ENCODE measurements around the gene ADAMTSL5. TPM values are rescaled to one million over a fixed set of nuclear protein-coding genes. Genes with fewer than 3 reads are reported as not detected.
A peak's percentile ranks its signal among the peaks of the same experiment; 100 is the strongest.

ADAMTSL5 gene
- total and polyA plus RNA-seq, 2 of the 13 experiments (the other 11 are each of a cell fraction or from before 2014, with no cell fraction given), result 0.60 to 2.7 TPM

DNA sequence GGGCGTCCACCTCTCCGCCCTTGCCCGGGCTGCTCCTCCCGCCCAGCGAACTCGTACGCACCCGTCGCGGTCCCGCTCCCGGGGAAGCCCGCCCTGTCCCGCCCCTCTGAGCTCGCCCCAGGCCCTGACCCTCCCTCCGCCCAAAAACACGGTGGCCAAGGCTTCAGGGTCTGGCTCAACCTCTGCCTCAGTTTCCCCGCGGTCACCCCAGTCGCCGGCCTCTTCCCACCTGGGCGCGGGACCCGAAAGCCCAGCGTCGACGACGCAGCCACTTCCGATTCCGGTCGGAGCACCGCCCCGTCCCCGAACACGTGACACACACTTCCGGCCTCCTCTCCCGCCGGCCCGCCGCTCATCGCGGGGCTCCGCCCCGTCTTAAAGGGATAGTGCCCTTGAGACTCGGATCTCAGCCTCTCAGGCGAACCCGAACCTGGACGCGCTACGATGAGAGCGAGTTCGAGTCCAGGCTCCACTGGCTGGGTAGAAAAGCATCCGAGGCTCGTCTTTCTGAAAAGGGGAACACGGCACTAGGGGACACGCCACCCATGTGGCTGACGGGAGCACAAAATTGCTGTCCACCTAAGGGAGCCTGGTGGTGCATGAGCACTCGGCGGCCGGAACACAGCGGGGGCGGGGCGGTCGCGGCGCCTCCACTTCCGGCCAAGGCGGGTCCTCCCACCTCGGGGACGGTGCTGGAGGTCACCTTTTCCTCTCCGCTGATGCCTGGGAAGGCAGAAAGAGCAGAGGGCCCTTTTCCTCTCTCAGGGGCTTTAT lies 33.7 kb downstream of the ADAMTSL5 start, which contains the start of gene C19orf25 (continued):
- TF ChIP-seq FIP1L1 (IDR thresholded peaks at IDR 0.05; ENCODE audit: borderline replicate concordance, insufficient read depth, low read depth, low read length) (no peak), STAG1 (CRISPR knock-in tag; IDR thresholded peaks at IDR 0.05) (no peak), ZNF567 (CRISPR knock-in tag; IDR thresholded peaks at IDR 0.05; ENCODE audit: borderline replicate concordance) (no peak), ZBTB4 (CRISPR knock-in tag; IDR thresholded peaks at IDR 0.05; ENCODE audit: borderline replicate concordance) (peak; percentile 27; the same call in 1 of the 2 replicates), ZNF75D (CRISPR knock-in tag; IDR thresholded peaks at IDR 0.05; ENCODE audit: borderline replicate concordance) (0 out of 2 replicates have a peak, but pooled peaks have one; percentile 38), ZBTB46 (CRISPR knock-in tag; IDR thresholded peaks at IDR 0.05; ENCODE audit: borderline replicate concordance) (no peak), ZNF337 (CRISPR knock-in tag; IDR thresholded peaks at IDR 0.05; ENCODE audit: borderline replicate concordance, low read depth) (no peak), CCDC6 (CRISPR knock-in tag; IDR thresholded peaks at IDR 0.05) (0 out of 2 replicates have a peak, but pooled peaks have one; percentile 40), ZSCAN29 (CRISPR knock-in tag; conservative IDR thresholded peaks at IDR 0.05) (no peak; the same call in 1 of the 2 replicates), ZNF749 (CRISPR knock-in tag; IDR thresholded peaks at IDR 0.05; ENCODE audit: borderline replicate concordance) (no peak), KAT8 (CRISPR knock-in tag; IDR thresholded peaks at IDR 0.05) (peak; percentile 92)
- TF ChIP-seq, protein P1, sequence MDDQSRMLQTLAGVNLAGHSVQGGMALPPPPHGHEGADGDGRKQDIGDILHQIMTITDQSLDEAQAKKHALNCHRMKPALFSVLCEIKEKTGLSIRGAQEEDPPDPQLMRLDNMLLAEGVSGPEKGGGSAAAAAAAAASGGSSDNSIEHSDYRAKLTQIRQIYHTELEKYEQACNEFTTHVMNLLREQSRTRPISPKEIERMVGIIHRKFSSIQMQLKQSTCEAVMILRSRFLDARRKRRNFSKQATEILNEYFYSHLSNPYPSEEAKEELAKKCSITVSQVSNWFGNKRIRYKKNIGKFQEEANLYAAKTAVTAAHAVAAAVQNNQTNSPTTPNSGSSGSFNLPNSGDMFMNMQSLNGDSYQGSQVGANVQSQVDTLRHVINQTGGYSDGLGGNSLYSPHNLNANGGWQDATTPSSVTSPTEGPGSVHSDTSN (CRISPR knock-in tag; IDR thresholded peaks at IDR 0.05; ENCODE audit: borderline replicate concordance), result no peak
- TF ChIP-seq, protein P2, sequence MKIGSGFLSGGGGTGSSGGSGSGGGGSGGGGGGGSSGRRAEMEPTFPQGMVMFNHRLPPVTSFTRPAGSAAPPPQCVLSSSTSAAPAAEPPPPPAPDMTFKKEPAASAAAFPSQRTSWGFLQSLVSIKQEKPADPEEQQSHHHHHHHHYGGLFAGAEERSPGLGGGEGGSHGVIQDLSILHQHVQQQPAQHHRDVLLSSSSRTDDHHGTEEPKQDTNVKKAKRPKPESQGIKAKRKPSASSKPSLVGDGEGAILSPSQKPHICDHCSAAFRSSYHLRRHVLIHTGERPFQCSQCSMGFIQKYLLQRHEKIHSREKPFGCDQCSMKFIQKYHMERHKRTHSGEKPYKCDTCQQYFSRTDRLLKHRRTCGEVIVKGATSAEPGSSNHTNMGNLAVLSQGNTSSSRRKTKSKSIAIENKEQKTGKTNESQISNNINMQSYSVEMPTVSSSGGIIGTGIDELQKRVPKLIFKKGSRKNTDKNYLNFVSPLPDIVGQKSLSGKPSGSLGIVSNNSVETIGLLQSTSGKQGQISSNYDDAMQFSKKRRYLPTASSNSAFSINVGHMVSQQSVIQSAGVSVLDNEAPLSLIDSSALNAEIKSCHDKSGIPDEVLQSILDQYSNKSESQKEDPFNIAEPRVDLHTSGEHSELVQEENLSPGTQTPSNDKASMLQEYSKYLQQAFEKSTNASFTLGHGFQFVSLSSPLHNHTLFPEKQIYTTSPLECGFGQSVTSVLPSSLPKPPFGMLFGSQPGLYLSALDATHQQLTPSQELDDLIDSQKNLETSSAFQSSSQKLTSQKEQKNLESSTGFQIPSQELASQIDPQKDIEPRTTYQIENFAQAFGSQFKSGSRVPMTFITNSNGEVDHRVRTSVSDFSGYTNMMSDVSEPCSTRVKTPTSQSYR (CRISPR knock-in tag; IDR thresholded peaks at IDR 0.05; ENCODE audit: borderline replicate concordance), result peak; percentile 81; the same call in 1 of the 2 replicates

Data from HepG2 (cell line).